ENCODE data around the gene LRCH1. TPM values are rescaled to one million over a fixed set of nuclear protein-coding genes. Genes with fewer than 3 reads are reported as not detected.

LRCH1 gene
- polyA plus RNA-seq, 1 donor (not counting 4 experiments of a cell fraction or from before 2014, with no cell fraction given): 16.2 TPM

GRCh38 chr13:46624353-46624752, 71.4 kb downstream of the LRCH1 start:
- peaks cover 79% of the 10 kb centered on the region for H3K79me2 ChIP-seq (ENCODE audit: control insufficient read depth, insufficient read depth, low read length)
- no peaks in the 10 kb centered on the region for H3K9me1 ChIP-seq (ENCODE audit: control insufficient read depth, extremely low read depth, insufficient read depth, low read length)
- H3K27me3 ChIP-seq (ENCODE audit: control insufficient read depth, extremely low read depth, insufficient read depth, low read length): no peaks in the 10 kb centered on the region
- peaks cover 11% of the 10 kb centered on the region for H3K4me1 ChIP-seq (ENCODE audit: control insufficient read depth, extremely low read depth, insufficient read depth, low read length)
- FAIRE-seq (no peak), DNase-seq (ENCODE audit: low read depth, low spot score) (no peak)
- no peak overlapping the region for H3K4me2 ChIP-seq (ENCODE audit: control insufficient read depth, extremely low read depth, insufficient read depth, low read depth, low read length)
- H3K4me3 ChIP-seq (ENCODE audit: control insufficient read depth in 2 of 3, extremely low read depth in 1 of 3, insufficient read depth in 2 of 3, low read depth in 1 of 3, low read length in 3 of 3): no peak overlapping the region
- TF ChIP-seq CTCF (optimal IDR thresholded peaks at IDR 0.05 in 1 of 3, IDR thresholded peaks at IDR 0.05 in 1 of 3, conservative IDR thresholded peaks at IDR 0.05 in 1 of 3; ENCODE audit: extremely low read depth in 1 of 3, insufficient read depth in 2 of 3, low read length in 3 of 3): no peak
- no peak for TF ChIP-seq EZH2 (IDR thresholded peaks at IDR 0.05; ENCODE audit: low read length)
- no peaks in the 10 kb centered on the region for H3K9me3 ChIP-seq (ENCODE audit: control insufficient read depth, low read depth, low read length)
- peaks cover 3% of the 10 kb centered on the region for H4K20me1 ChIP-seq (ENCODE audit: control insufficient read depth, extremely low read depth, insufficient read depth, low read length)
- H3K36me3 ChIP-seq (ENCODE audit: control insufficient read depth in 2 of 2, extremely low read depth in 1 of 2, insufficient read depth in 2 of 2, low read length in 2 of 2): no peaks in the 10 kb centered on the region
- no peak overlapping the region for H2AFZ ChIP-seq (ENCODE audit: control insufficient read depth, low read length)
- no peak overlapping the region for H3K27ac ChIP-seq (ENCODE audit: control insufficient read depth, insufficient read depth, low read length)
- H3K9ac ChIP-seq (ENCODE audit: control insufficient read depth, extremely low read depth, insufficient read depth, low read length): no peak overlapping the region
- dilution Hi-C loops (cut with MboI; ENCODE audit: extremely low pct_ligation_motif_present, low sequenced_read_pairs): no loop called here

GRCh38 chr13:46624821-46625220, 71.9 kb downstream of the LRCH1 start:
- no peak overlapping the region for H3K9ac ChIP-seq (ENCODE audit: control insufficient read depth, extremely low read depth, insufficient read depth, low read length)

More at GRCh38 chr13:46624821-46625220, 71.9 kb downstream of the LRCH1 start:
- Histone ChIP-seq H3K4me3 (ENCODE audit: control insufficient read depth in 2 of 3, extremely low read depth in 1 of 3, insufficient read depth in 2 of 3, low read depth in 1 of 3, low read length in 3 of 3) (no peak overlapping the region), H3K9me3 (ENCODE audit: control insufficient read depth, low read depth, low read length) (no peaks in the 10 kb centered on the region), H3K36me3 (ENCODE audit: control insufficient read depth in 2 of 2, extremely low read depth in 1 of 2, insufficient read depth in 2 of 2, low read length in 2 of 2) (no peaks in the 10 kb centered on the region), H3K27me3 (ENCODE audit: control insufficient read depth, extremely low read depth, insufficient read depth, low read length) (no peaks in the 10 kb centered on the region), H4K20me1 (ENCODE audit: control insufficient read depth, extremely low read depth, insufficient read depth, low read length) (peaks cover 3% of the 10 kb centered on the region), H3K4me2 (ENCODE audit: control insufficient read depth, extremely low read depth, insufficient read depth, low read depth, low read length) (no peak overlapping the region), H3K79me2 (ENCODE audit: control insufficient read depth, insufficient read depth, low read length) (peaks cover 78% of the 10 kb centered on the region), H2AFZ (ENCODE audit: control insufficient read depth, low read length) (no peak overlapping the region), H3K9me1 (ENCODE audit: control insufficient read depth, extremely low read depth, insufficient read depth, low read length) (no peaks in the 10 kb centered on the region), H3K27ac (ENCODE audit: control insufficient read depth, insufficient read depth, low read length) (no peak overlapping the region), H3K4me1 (ENCODE audit: control insufficient read depth, extremely low read depth, insufficient read depth, low read length) (peaks cover 11% of the 10 kb centered on the region)
- DNase-seq (ENCODE audit: low read depth, low spot score): no peak
- dilution Hi-C loops (cut with MboI; ENCODE audit: extremely low pct_ligation_motif_present, low sequenced_read_pairs): no loop called here
- no peak for FAIRE-seq
- TF ChIP-seq EZH2 (IDR thresholded peaks at IDR 0.05; ENCODE audit: low read length) (no peak), CTCF (optimal IDR thresholded peaks at IDR 0.05 in 1 of 3, IDR thresholded peaks at IDR 0.05 in 1 of 3, conservative IDR thresholded peaks at IDR 0.05 in 1 of 3; ENCODE audit: extremely low read depth in 1 of 3, insufficient read depth in 2 of 3, low read length in 3 of 3) (no peak)
